Mucosa of descending colon (tissue), 3 donors: Measurements from ENCODE around the gene PRPF8. TPM values are rescaled to one million over a fixed set of nuclear protein-coding genes. Genes with fewer than 3 reads are reported as not detected.
"Not testable (repeated sequence)": the region's sequence is repeated elsewhere in the genome, so short reads cannot be mapped to it uniquely, and the experiment has no call there.

ENCODE experiments used
- ATAC-seq: fragments of 200-7000 bp; cut with Tn5 transposase; one replicate; pipeline ENCODE4 v1.9.1; 2020; ENCODE audit warnings: mild to moderate bottlenecking, moderate library complexity
- DNase-seq, 3 donors: peaks; one replicate each; pipeline ENCODE4 v3.0.0-alpha.2; 2020
- H3K36me3 ChIP-seq: fragments of 200-600 bp; one replicate; pipeline ENCODE4 v1.8.0; 2021; ENCODE audit warnings: low read depth, mild to moderate bottlenecking
- H3K4me1 ChIP-seq: fragments of 200-600 bp; one replicate; pipeline ENCODE4 v1.8.0; 2021; ENCODE audit warnings: low read depth, mild to moderate bottlenecking
- H3K4me3 ChIP-seq: fragments of 200-600 bp; one replicate; pipeline ENCODE4 v1.8.0; 2021; ENCODE audit warnings: mild to moderate bottlenecking
- H3K9me3 ChIP-seq: fragments of 200-600 bp; one replicate; pipeline ENCODE4 v1.8.0; 2021; ENCODE audit warnings: mild to moderate bottlenecking
- CTCF ChIP-seq: fragments of 200-600 bp; IDR thresholded peaks from one replicate; pipeline ENCODE4 v1.8.0; 2022; ENCODE audit warnings: antibody characterized with exemption, mild to moderate bottlenecking
- intact Hi-C, 2 donors: fragments of 100-400 bp; cut with DNase I in 1 of 2; cut with micrococcal nuclease in 1 of 2; formaldehyde crosslinking; loops; one replicate each; pipeline versions ENCODE4 v1.11.0 to v1.11.1; 2022; cut with DNase I, micrococcal nuclease
- total RNA-seq, 3 donors: library from RNA; stranded (reverse); fragmentation: NEBNext Ultra II Directional in 2 of 3; extraction: Animal tissue kit (Norgen Biotek cat#: 25700) in 2 of 3; gene quantifications; one replicate each; pipeline versions ENCODE4 v1.2.1 to v1.2.4, GENCODE V29; 2021 to 2023
- donor health status: DM: no; HTN: no; CAD: no; lungs with moderate emphysema.
- donor health status: DM: no; HTN: no; CAD: no.
- donor health status: DM: no; HTN: yes; CAD: no.

Gene PRPF8
- total RNA-seq, 3 donors from 2014 or later = 214 to 238 (median 222) TPM

- no peak for TF ChIP-seq CTCF
- no peak overlapping the region for H3K4me3 ChIP-seq
- no peaks in the 10 kb centered on the region for H3K9me3 ChIP-seq
- DNase-seq (no peak), ATAC-seq (no peak)
- H3K4me1 ChIP-seq = no peaks in the 10 kb centered on the region
- intact Hi-C loops = no loop called here
- H3K36me3 ChIP-seq = no peaks in the 10 kb centered on the region
Measured at GRCh38 chr17:1705004-1705403, 20.3 kb upstream of the PRPF8 start.

- intact Hi-C loops = no loop called here
- H3K9me3 ChIP-seq = no peaks in the 10 kb centered on the region
- DNase-seq (no peak), ATAC-seq (no peak)
- H3K4me3 ChIP-seq = no peak overlapping the region
- TF ChIP-seq CTCF = no peak
- H3K36me3 ChIP-seq = no peaks in the 10 kb centered on the region
- H3K4me1 ChIP-seq = no peaks in the 10 kb centered on the region
Measured at GRCh38 chr17:1703063-1703462, 18.4 kb upstream of the PRPF8 start.

GRCh38 chr17:1699891-1700290 lies 15.2 kb upstream of the PRPF8 start:
- H3K9me3 ChIP-seq, intact Hi-C loops, H3K4me1 ChIP-seq, H3K4me3 ChIP-seq, ATAC-seq, DNase-seq, H3K36me3 ChIP-seq: not testable (repeated sequence)

- ATAC-seq (no peak), DNase-seq (no peak)
- intact Hi-C loops = no loop called here
- Histone ChIP-seq H3K36me3 (no peaks in the 10 kb centered on the region), H3K4me1 (no peaks in the 10 kb centered on the region), H3K4me3 (no peak overlapping the region), H3K9me3 (no peaks in the 10 kb centered on the region)
- TF ChIP-seq CTCF = no peak
Measured at GRCh38 chr17:1697681-1698080, 13.0 kb upstream of the PRPF8 start.

- intact Hi-C loops = no loop called here
- no peak for TF ChIP-seq CTCF
- Histone ChIP-seq H3K36me3 (no peaks in the 10 kb centered on the region), H3K9me3 (no peaks in the 10 kb centered on the region), H3K4me3 (no peak overlapping the region), H3K4me1 (no peaks in the 10 kb centered on the region)
- DNase-seq (no peak), ATAC-seq (no peak)
Measured at GRCh38 chr17:1695365-1695764, 10.7 kb upstream of the PRPF8 start.

GRCh38 chr17:1693339-1693738 lies 8.7 kb upstream of the PRPF8 start:
- intact Hi-C loops = no loop called here
- H3K9me3 ChIP-seq = no peaks in the 10 kb centered on the region
- no peak overlapping the region for H3K4me3 ChIP-seq
- H3K4me1 ChIP-seq = no peaks in the 10 kb centered on the region
- TF ChIP-seq CTCF = no peak
- DNase-seq (no peak), ATAC-seq (no peak)
- no peaks in the 10 kb centered on the region for H3K36me3 ChIP-seq
